Superior temporal gyrus (tissue), 1 donor: ENCODE results near the gene THRB.

Experiments
- DNase-seq: peaks from one replicate; pipeline ENCODE4 v3.0.0-alpha.2; 2016; ENCODE audit errors: extremely low spot score

The THRB gene

DNA sequence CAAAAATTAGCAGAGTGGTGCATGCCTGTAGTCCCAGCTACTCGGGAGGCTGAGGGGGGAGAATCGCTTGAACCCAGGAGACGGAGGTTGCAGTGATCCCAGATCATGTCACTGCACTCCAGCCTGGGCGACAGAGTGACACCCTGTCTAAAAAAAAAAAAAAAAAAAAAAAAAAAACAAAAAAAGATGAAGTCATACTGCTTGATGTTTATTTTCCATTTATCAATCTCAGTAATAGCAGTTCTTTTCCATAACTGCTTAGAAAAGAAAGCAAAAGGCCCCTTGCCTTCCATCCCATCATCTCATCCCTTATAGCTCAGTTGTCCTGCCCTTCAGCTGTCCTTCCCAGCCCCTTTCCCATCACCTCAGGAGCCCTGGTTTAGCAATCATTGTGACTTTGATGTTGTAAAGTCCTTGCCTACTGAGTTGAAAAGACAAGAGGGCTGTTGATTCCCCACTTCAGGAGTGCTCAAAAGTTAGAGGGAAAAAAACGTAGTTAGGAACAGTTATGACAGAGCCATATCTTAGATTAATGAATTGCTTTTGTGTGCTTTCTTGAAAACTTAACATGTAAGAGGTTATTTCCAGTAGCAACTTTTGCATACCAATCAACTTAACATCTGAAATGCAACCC is 18.0 kb upstream of the THRB start:
- no peak for DNase-seq

DNA sequence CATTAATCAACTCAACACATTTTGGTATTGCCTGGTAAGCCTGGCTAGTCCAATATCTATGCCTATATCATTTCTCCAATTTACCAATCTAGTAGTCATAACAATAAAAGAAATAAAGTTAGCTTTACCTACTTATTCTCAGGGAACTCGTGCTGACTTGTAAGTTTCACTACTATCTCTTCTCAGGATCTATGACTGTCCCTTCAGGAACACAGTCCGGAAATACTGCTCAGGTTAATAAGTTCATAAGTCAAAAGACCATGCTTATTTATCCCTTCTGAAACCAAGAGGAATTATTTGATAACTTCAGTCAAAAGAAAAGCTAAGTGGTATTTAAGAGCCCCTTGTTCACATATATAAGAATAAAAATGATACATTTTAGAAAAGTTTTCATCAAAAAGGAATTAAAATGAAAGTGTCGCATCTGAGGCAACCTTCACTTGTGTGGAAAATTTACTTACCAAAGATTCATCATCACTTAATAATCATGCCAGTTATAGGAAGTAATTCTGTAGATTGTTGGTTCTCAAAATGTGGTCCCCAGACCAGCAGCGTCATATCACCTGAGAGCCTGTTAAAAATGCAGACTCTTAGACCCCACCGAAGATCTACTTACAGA is 15.5 kb upstream of the THRB start:
- DNase-seq, result no peak

DNA sequence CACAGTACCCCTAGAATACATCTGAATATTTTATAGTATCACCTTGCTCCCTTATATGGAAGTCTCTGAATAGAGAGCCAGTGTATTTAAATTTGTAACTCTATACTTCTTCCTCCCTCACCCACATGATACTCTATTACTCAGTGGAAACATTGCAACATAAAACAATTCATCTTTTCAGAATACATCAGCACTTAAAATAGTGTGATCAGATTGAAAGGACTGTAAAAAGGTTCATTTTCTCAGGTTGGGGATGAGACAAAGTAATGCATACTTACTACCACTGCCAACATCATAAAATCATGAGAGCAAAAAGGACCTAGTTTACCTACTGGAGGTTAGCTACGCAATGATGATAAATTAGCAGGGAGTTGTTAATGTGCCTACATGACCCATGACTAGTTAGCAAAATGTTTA is 13.8 kb upstream of the THRB start:
- no peak for DNase-seq

DNA sequence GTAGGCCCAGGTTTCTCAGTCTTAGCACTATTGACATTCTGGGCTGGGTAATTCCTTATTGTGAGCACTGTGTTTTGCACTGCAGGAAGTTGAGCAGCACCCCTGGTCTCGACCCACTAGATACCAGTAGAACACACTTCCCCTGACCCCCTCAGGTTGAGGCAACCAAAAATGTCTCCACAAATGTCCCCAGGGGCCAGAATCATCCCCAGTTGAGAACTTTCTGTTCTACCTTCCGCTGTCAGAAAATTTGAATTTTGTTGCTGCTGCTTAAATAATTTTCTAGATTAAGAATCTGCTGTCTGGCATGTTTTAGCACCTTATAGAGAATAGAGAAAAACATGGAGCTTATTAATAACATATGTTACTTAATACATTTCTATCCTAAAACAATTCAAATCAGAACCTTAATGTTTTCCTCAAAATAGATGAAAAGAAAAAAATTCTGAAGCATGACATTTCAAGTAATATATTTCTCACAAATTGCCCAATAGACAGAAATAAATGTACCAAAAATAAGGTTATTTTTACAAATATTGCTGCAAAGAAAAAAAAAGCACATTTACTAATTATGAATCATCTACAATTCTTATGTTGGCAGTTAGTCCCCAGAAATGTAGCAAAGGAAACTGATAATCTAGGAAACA is 13.2 kb upstream of the THRB start:
- no peak for DNase-seq

DNA sequence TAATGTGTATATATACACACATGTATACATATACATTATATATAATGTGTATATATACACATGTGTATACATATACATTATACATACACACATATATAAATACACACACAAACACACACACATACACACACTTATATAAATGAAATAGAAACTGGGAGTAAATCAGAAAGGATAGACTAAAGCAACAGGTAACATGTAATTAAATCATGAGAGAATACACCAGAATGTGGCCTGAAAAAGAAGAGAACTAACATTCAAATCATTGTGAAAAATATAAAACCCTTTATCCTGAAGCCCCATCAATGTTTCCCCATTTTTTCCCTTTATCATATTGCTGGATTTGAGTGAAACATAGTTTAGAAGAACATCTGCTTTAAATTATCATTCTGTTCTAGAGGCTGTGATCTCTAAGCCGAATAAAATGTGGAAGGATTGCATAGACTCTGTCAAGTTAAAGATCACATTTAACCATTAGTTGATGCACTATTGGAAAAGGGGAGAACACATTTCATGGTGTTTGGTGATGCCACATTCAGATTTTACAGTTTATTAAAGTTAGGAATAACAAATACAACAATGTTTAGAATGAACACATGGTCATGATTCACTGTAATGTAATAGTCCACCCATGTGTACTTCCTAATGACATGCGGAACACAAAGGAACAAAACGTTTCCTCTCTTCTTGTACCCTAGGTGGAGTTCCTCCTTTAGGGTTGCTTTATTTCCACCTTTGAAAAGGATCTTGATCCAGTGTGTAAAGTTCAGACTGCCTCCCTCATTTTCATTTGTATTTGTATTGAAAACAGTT is 12.5 kb upstream of the THRB start:
- no peak for DNase-seq

DNA sequence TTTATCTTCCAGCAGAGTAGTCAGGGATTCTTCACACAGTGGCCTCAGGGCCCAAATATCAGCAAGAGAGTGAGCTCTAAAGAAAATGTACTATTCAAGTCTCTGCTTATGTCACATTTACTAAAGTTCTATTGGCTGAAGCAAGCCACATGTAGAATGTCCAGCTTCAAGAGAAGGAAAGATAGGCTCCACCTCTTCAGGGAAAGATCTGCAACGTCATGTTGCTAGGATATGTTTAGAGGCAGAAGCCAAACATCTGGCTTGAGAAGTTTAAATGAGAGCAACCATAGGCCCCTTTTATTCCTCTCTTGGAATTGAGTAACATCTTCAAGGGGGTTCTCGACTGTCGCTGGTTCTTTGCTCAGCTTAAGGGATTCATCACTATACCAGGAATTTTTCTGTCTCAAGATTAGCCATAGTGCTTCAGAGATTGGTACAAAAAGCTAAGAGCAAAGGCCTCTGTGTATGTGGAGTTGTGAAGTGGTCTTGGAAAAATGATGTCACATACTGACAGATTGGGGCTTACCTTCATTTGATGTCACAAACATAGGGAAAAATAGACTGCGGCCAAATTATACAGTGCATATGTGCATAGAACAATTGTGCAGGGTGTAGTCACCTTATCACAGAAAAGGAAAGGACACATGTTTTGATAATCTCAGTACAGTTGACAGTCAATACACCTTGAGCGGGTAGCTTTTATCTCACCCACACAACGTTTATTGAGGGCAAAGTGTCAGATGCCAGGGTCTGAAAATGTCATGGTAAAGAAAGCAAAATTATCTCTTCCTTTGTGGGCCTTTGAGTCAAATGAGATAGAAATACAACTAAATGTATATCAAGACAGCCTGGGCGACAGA is 11.3 kb upstream of the THRB start:
- no peak for DNase-seq

DNA sequence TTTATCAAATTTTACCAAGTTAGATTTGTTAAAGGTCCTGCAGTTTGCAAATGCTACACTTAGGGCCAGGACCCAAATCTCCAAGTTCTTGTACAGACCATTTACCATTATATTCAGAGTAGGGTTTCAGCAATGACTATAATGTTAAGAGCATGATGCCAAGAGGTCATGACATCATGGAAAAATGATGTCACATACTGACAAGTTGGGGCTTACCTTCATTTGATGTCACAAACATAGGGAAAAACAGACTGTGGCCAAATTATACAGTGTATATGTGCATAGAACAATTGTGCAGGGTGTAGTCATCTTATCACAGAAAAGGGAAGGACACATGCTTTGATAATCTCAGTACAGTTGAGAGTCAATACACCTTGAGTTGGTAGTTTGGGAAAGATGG is 10.1 kb upstream of the THRB start:
- DNase-seq, result no peak

DNA sequence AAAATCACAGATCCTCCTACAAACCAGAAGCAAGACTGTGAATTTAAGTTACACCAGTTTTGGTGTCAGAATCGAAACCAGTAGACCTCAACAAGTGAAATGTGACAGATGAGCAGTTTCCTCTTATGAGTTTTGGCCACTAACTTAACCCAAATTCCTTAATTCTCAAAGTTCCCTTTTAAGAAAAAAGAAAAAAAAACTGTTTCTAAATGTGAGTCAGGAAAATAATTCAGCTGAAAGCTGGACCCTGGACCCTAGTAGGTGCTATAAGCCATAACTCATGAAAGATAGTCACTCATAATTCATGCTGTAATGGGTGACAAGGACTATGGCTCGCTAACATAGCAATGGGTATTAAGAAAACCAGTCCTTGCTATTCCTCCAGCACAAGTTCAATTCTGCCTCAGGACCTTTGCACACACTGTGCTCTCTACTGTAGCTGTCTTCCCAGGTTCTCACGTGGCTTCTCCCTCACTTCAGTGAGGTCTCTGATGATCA is 9.0 kb upstream of the THRB start:
- no peak for DNase-seq

DNA sequence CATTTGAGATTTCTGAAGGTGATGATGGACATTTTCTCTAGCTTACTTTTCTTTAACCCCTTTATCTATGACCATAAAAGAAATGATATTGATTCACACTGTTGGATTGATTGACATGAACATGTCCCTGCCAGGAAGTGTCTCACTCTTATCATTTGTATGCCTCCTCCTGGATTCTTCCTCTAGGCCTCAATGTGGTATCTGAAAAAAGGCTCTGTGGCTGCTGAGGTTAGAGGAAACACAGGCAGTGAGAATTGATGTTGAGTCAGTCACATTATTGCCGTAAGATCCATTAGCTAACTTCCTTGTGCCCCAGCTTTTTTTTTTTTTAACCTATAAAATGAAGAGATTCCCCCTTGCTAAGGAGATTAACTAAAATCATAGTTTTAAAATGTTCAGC is 8.0 kb upstream of the THRB start:
- DNase-seq, result no peak

DNA sequence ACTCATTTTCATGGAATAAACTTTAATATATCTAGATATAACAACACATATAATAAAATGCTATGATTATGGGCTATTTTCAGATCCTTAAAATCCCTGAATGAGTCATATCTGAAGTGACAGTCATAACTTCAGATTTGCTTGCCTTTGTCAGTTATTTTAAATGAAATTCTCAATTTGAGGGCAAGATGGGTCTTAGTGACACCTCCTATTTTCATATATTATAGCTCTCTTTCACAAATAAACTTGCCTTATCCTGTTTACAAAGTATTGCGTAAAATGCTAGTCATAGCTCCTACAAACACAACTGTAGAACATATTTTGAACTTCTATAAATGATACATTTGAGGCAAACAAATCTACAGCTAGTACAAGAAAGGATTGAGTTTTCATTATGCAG is 6.2 kb upstream of the THRB start:
- DNase-seq, result no peak

DNA sequence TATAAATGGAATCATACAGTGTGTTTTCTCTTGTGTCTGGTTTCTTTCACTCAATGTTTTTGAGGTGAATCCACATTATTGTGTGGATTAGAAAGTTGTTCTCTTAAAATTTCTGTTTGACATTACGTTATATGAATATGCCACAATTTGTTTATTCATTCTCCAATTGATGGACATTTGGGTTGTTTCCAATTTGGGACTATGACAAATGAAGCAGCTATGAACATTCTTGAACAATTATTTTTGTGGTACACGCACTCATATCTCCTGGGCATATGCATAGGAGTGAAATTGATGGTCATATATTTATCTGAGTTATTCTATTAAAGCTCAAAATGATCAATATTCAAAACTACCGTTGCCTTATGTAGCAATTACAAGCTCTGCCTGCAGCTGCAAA is 5.3 kb upstream of the THRB start:
- no peak for DNase-seq

DNA sequence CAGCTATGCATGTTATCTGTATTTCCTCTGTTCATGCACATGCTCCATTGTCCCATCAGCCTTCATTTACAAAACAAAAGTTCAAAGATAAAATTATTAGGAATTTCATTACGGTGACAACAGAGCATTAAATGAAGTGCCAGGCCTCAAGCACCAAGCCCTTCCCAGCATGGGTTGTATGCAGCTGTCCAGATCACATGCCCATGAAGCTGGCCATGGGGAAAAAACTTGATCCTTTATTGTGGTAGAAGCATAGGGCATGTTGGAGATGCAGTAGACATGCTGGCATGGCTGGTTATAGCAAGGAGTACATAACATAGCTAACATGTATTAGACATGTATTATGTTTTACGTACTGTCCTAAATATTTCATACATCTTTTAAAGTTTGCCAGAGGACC is 4.1 kb upstream of the THRB start:
- DNase-seq, result no peak

DNA sequence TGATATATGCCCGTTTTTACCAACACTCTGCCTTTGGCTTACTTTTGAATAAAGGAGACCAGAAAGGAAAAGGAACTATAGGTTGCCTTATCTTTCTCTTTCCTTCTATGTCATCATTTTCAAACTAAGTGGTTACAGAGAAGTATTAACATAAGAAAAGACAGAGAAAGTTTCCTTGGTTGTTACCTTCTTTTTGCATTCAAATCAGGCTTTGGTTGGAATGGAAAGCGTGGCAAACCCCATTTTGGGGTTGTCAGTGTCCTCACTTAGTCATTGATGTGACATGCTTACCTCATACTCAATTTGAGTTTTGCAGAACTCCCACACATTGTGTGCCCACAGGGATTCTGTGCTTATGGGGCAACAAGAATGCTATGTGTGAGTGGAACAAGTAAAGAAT is 3.7 kb upstream of the THRB start:
- DNase-seq, result no peak

DNA sequence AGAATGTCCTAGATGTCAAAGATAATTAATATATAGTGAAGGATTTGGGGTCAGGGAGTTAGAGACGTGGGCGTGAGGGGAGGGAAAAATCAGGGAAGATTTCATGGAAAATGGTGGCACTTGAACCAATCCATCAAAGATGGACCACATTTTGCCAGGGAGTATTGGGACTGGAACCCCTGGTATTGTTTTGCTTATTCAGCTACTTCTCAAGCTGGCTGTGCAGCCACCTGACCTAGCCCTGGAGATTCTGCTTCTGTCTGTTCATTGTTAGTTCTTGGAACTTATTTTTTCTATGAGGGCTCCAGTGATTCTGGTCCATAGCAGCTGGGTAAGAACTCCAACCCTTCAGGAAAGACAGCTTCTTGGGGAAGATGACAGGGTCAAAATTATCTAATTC is 3.3 kb upstream of the THRB start:
- DNase-seq, result no peak

DNA sequence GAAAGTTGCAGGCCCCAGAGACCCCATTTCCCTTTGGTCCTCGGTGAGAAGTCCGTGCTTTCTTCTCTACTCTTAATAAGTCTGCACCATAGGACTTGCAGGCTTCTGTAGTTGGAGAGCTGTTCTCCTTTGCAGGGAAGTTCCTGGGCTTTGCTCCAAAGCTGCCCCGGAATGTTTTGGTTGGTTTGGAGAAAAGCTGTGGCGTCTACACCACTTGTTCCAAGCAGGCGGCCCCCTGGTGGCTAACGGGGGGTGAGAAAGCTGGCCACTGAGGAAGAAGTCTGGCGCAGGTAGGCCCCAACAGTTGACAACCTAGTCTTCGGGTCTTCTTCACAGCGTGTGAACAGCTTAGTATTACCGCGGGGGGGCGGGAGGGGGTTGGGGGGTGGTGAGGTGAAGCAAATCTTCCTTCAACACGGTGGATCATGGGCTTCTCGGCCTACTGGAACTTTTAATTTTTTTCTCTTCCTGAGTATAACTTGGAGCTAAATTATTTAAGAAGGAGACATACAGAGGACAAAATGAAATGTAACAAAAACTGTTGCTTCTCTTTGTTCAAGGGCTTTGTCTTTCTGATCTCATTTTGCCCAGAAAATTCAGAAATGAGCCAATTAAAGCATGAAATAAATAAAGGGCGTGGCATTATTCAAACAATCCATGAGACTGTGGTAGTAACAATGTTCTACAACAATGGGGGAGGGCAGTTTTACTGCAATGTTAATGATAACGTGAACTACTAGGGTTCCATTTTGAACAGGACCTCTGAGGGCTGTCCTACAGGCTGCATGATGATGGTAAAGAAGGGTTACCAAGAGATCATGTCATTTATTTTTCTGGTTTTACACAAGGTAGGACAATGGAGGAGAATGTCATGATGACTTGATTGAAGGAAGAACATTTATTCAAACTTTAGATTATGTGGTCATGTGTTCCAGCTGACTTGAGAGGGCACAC is 2.2 kb upstream of the THRB start:
- DNase-seq, result peak; percentile 57

DNA sequence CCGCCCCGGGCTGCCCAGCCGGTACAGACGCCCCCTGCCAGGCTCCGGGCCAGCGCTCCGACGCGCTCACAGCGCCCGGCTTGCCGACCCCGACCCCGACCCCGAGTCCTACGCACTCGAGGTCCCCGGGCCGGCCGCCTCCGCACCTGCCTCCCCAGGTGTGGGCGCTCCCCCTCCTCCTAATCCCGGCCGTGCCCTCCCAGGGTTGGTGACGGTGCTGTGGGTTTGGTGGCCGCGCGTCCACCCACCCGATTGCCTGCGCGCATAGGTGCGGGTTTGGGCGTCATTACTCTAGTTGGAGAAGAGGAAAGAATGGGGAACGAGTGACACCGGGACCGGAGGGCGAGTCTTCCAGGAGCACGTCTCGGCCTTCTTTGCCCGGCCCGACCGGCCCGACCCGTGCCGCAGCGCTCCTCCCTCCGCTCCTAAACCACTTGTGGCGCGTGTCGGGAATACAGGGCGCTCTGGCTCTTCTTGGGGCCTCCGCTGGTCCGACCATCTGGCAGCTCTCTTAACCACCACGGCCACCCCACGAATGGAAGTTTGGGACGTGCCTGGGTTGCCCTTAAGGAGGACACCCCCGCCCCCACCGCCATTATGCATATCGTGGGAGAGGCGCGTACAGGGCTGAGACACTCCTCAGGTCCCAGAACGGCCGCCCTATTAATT is 810 bp upstream of the THRB start:
- DNase-seq, result no peak

DNA sequence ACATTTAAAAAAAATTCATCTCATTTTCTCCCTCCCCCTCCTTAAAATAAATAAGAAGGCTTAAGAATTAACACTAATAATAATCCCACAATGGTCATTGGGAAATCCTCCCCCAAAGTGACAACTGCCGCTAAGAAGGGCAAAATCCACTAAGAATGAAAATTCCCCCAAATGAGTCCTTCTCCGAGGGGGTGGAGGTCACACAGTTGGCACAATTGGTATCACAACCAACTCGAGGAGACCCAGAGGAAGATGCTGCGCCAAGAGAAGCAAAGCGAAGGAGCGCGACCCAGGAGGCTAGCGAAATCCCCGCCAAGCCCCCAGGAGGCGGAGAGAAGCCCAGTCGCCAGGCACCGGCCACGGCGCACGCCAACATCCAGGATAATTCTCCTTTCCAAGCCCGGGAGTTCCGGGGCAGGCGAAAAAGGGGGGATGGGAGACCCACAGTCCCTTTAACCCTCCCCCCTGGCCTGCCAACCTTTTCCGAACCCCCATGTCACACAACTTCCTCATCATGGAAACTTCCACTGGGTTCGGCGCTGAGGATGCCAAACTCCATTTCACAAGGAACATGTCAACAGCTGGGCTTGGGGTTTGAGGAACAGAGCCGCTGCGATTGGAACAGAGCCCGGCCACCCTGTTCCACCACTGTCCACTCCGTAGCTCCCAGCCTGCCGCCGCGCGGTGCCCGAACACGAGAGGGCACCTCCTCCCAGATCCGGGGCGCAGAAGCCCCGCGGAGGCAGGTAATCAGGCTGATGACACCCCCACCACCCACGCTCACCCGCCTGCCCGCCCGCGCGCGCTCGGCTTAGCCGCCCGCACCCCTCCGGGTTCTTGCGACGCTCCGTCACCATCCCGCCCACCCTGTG is 668 bp downstream of the THRB start:
- DNase-seq, result peak; percentile 51

DNA sequence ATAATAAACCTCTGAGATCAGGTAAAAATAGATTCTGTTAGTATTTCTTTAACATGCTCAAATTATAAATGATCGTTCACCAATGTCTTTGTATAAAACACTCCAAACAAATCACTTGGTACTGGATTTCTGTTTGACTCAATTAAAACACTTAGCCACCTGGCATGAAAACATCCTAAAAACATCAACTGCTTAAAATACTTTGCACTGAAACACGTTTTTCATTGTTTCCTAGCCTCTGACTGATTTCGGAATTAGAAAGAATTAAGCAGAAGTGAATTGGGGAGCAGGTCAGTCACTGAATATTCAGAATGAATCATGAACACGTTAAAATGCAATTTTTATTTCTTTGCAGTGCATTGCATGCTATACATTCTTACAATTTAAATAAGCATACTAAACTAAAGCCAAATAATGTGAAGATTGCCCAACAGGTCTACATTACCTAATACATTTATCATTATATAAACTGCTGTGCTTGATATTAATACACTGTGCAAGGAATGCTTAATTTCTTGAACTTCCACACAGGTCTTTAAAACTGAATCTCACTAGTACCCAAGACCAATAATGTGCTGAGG is 1.6 kb downstream of the THRB start:
- DNase-seq, result peak; percentile 45
